ENCODE measurements around the gene ALDH3B2.

DNA sequence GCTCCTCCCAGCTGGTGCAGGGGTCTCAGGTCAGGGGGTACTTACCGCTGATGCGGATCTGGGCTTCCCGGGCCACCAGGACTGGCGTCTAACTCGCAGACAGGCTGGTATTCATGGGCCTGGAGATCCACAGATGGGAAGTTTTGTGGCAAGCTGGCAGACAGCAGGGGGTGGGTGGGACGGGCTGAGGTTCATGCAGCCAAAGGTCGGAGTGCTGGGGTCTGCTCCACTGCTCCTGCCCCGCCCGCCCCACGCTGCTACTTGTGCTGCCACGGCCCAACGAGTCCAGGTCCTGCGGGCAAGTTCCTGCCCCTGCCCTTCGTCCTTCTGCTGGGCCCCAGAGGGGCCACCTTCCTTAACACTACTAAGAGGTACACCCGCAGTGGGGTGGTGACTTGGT, 27.0 kb downstream of the ALDH3B2 start:
- TF ChIP-seq, protein P1, sequence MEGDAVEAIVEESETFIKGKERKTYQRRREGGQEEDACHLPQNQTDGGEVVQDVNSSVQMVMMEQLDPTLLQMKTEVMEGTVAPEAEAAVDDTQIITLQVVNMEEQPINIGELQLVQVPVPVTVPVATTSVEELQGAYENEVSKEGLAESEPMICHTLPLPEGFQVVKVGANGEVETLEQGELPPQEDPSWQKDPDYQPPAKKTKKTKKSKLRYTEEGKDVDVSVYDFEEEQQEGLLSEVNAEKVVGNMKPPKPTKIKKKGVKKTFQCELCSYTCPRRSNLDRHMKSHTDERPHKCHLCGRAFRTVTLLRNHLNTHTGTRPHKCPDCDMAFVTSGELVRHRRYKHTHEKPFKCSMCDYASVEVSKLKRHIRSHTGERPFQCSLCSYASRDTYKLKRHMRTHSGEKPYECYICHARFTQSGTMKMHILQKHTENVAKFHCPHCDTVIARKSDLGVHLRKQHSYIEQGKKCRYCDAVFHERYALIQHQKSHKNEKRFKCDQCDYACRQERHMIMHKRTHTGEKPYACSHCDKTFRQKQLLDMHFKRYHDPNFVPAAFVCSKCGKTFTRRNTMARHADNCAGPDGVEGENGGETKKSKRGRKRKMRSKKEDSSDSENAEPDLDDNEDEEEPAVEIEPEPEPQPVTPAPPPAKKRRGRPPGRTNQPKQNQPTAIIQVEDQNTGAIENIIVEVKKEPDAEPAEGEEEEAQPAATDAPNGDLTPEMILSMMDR (IDR thresholded peaks at IDR 0.05) = no peak
- TF ChIP-seq ZFX (IDR thresholded peaks at IDR 0.05; ENCODE audit: borderline replicate concordance) = no peak
